ENCODE measurements around the gene TSPAN31.

TSPAN31 gene

DNA sequence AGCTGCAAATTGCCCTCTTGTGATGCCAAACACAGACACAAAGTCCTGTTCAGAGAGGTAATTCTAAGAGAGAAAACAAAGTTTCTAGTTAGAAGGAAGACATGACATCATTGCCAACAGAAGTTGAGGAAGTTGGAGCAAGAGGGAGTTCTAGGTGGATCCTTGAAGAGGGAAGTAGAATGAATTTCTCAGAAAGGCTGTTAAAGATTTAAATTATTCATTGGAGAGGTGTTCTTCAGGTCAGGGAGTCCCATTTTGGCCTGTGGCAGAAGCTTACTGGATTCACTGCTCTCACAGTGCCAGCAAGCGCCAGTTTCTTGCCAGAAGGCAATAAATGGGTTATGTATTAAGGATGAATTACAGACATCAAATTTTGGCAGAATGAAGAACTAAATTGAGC lies 53.1 kb downstream of the TSPAN31 start:
- no peak for DNase-seq
